GM21526 (cell line): ENCODE measurements around the gene HNRNPDL.
"Not testable (repeated sequence)": the region's sequence is repeated elsewhere in the genome, so short reads cannot be mapped to it uniquely, and the experiment has no call there.

Experiments used
- ATAC-seq: cut with Tn5 transposase; IDR thresholded peaks from one replicate; pipeline ENCODE4 v1.9.1; 2021; ENCODE audit warnings: moderate library complexity; ENCODE audit not compliant: unreplicated experiment, low FRiP score

HNRNPDL gene

DNA sequence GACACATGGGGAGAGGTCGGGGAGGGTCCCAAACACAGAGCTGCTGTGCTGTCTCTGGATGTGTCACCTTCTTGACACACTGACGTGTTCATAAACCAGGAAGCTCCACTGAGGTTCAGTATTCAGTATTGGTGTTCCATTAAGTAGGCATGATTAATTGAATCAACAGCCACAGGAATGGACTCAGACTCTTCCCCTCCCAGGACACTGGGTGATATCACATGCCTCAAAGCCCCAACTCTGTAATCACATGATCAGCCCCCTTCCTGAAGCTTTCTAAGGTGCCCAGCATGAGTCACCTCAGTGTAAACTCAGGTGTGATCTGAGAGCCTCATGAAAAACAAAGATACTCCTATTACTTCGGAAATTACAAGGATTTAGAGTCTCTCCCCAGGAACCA is 35.4 kb downstream of the HNRNPDL start:
- no peak for ATAC-seq

DNA sequence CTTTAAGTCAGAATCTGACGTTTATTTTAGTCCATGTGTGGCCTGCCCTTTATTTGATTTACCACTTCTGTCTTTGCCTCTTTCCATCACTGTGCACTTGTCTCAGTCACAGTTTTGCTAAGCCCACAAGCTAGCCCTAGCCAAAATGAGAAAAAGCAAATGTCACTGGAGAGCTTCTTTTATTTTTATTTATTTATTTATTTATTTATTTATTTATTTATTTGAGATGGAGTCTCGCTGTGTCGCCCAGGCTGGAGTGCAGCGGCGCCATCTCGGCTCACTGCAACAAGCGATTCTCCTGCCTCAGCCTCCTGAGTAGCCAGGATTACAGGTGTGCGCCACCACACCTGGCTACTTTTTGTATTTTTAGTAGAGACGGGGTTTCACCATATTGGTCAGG is 40.2 kb downstream of the HNRNPDL start:
- not testable (repeated sequence) for ATAC-seq

DNA sequence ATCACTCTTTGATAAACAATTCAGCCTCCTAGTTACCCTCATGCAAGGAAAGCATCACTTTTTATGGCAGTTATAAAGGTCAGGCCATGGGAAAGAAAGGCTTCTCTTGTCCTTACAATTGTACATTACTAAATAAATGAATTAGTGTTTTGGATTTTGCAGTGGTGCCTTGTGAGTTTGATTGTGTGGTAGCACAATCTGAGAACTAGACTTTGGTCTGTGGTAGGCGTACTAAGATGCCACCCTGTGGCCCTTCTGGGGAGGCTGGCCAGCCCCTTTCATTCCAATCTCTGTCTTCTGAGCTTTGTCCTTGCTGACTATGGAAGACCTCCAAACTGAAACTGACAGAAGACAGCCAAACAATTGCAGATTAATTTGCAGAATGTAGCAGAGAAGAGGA is 41.9 kb downstream of the HNRNPDL start:
- no peak for ATAC-seq

DNA sequence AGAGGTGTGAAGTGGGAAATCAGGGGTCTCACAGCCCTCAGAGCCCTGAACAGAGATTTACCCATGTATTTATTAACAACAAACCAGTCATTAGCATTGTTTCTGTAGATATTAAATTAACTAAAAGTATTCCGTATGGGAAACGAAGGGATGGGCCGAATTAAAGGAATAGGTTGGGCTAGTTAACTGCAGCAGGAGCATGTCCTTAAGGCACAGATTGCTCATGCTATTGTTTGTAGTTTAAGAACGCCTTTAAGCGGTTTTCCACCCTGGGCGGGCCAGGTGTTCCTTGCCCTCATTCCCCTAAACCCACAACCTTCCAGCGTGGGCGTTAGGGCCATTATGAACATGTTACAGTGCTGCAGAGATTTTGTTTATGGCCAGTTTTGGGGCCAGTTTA is 44.0 kb downstream of the HNRNPDL start:
- ATAC-seq, result not testable (repeated sequence)

DNA sequence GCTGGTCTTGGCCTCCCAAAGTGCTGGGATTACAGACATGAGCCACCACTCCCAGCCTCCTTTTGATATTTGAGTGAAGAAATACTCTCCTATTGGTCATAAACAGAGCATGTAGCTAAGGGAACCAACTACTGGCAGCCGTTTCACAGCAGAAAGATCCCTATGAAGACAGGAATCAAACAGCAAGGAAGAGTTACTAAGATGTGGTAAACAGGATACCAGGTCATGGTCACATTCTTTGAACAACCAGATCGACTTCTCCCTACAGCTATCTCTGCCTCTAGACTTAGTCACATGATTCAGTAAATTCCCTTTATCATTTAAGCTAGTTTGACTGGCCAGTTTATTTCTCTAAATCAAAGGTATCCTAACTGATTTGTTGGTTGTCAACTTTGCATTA is 47.5 kb downstream of the HNRNPDL start:
- ATAC-seq, result no peak

DNA sequence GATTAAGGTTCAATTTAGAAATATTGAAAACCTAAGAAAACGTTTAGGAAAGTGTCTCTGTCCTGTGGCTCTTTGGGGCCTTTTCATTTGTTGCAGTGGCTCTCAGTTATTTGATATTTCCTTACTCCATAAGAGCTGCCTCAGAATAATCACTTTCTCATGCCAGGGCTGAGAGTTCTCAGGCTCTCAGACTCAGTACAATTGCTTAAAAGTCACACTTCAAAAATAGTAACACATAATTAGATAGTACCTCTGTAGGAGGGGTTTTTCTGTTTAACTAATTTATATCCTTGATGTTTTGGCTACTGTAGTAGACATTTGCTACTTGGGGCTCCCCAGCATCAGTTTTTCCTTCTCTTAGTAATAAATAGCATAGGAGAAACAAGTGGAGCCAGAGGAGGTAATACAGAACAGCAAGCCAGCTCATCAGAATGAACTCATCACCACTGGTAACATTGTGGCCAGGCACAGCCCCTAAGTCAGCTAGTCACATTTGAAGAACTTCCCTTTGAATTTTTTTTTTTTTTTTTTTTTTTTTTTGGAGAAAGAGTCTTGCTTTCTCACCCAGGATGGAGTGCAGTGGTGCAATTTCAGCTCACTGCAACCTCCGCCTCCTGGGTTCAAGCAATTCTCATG is 48.5 kb downstream of the HNRNPDL start:
- ATAC-seq, result no peak

DNA sequence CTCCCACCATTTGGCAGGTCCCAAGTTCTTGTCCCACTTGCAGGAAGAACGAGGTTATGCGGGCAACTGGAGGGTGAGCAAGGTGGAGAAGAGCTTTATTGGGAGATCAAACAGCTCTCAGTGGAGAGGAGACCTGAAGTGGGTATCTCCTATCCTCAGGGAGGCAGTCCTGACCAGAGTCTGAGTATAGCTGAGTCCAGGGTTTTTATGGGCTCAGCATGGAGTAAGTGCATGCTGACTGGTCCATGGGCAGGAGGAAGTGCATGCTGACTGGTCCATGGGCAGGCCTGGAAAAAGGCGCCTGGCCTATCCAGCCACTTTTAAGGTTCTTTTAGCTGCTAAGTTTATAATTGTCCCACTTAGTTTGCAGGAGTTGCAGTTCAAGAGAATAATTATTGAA is 49.0 kb downstream of the HNRNPDL start:
- ATAC-seq, result no peak

DNA sequence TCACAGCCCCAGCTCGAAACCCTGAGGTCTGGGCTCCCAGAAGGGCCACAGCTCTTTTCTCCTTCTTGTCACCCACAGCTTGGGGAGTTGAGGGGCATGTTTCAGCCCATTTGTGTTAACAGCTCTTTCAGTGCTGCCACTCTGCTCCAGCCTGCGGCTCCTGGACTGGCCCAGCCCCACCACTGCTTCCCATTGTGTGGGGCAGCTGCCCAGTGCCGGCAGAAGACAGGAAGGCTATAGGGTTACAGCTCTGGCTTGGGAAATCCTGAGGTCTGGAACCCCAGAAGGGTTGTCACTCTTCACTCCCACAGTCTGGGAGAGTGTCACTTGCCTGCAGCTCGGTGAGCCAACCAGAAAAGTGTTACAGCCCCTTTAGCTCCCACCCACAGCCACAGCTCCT is 49.4 kb downstream of the HNRNPDL start:
- ATAC-seq, result no peak

DNA sequence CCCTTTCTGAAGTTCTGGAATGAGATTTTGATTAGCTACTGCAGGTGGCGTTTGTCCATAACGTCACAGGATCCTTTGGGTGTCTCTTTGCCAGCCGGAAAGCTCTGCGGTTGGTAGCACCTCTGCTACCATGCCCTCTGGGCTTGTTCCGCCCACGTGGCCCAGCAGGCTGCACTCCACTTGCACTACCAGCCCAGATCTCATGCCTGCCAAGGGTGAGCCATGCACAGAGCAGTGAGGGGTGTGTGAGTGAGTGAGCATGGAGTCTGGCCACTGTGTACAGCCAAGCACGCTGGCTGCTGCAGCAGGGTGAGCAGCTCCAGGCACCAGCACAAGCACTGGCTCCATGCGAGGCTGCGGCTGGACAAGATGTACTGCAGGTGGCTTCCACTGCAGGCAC is 49.9 kb downstream of the HNRNPDL start:
- no peak for ATAC-seq

DNA sequence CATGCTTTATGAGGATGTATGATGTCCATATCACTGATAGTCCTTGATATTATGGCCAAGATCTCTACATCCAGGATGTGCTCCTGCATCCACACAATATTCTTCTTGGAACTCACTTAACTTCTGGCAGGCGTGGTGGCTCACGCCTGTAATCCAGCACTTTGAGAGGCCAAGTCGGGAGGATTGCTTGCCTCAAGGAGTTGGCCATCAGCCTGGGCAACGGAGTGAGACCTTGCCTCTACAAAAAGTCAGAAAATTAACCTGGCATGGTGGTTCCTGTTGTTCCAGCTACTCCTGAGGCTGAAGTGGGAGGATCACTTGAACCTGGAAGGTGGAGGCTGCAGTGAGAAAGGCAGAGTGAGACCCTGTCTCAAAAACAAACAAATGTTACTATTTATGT is 54.2 kb downstream of the HNRNPDL start:
- no peak for ATAC-seq

DNA sequence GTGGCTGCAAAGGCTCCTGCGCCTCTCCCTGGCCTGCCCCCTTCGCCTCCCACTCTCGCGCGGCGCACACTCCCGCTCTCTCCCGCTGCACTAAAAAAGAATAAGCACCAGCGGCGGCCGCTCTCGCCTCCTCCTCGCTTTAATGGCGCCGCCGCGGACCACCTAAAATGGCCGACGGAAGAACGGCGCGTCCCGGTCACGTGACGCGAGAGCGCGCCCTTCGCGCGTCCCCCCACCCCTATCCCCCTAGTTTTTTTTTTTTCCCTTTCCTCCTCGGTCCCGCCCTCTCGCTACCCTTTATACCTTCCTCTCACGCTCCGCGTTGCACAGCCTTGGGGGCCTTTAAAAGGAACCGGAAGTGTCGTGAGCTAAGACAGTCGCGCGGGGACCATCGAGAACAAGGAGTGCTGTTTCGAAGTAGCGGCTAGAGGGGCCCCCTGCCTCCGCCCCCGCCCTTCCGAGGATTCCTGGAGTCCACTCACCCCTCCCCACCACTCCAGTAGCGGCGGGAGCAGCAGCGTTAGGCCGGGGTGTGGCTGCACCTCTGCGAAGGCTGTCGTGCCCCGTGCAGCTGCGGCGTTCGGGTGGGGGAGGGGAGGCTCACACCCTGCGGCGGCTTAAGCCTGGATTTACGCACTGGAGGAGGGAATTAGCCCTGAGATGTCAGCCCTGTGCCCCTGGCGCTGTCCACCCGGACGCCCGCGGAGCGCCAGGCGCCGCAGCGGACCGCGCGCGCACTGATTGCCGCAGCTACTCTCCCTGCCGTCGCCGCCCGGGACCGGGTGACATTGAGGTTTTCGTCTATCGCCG is 56.2 kb downstream of the HNRNPDL start, which contains the start of gene HNRNPD:
TSS of gene HNRNPD (minus strand) at position 176 of the 810 bp plus-strand sequence. CDS start 313 bp downstream, outside the sequence.
- peak; percentile 93 for ATAC-seq

DNA sequence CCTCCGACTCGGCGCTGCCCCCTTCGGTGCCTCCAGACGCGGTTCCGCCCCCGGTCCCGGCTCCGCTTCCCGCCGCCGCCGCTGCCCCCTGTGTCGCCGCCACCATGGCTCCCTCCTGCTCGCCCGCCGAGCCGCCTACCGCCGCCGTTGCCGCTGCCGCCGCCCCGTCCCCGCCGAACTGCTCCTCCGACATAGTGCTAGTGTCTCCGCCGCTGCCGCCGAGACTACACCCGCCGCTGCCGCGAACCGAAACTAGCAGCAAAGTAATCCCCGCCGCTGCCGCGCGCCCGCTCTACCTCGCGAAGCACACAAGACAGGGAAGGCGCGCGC is 56.8 kb downstream of the HNRNPDL start:
- peak; percentile 18 for ATAC-seq
